Neural crest cell (in vitro differentiated cells): ENCODE results near the gene HMX3. TPM values are rescaled to one million over a fixed set of nuclear protein-coding genes. Genes with fewer than 3 reads are reported as not detected.

Experiments
- DNase-seq: peaks from one replicate; pipeline ENCODE4 v3.0.0; 2021; ENCODE audit warnings: low read depth, mixed read lengths, low spot score
- H3K27ac Mint-ChIP-seq: one replicate; pipeline ENCODE4 v1.8.0; 2021; ENCODE audit warnings: mild to moderate bottlenecking, mixed read lengths; ENCODE audit not compliant: unreplicated experiment
- H3K27me3 Mint-ChIP-seq: 2 replicates; pipeline ENCODE4 v1.8.0; 2021; ENCODE audit warnings: low read depth, mild to moderate bottlenecking, mixed read lengths
- H3K36me3 Mint-ChIP-seq: 2 replicates; pipeline ENCODE4 v1.8.0; 2021; ENCODE audit warnings: low read depth, mild to moderate bottlenecking, mixed read lengths
- H3K4me1 Mint-ChIP-seq: 2 replicates; pipeline ENCODE4 v1.8.0; 2021; ENCODE audit warnings: mixed read lengths
- H3K4me3 Mint-ChIP-seq: one replicate; pipeline ENCODE4 v1.8.0; 2021; ENCODE audit warnings: mild to moderate bottlenecking, mixed read lengths
- H3K9me3 Mint-ChIP-seq: 2 replicates; pipeline ENCODE4 v1.8.0; 2021; ENCODE audit warnings: mixed read lengths
- total RNA-seq: library from RNA; stranded (reverse); gene quantifications from 2 replicates; pipeline ENCODE4 v1.2.1, GENCODE V29; 2021
- TF ChIP-seq, protein P1 (sequence below): fragments of 200-600 bp; sonication (generic); conservative IDR thresholded peaks from 2 replicates; pipeline ENCODE4 v1.5.0; 2021; ENCODE audit warnings: antibody characterized with exemption, mild to moderate bottlenecking

Gene HMX3
- total RNA-seq, 1 donor from 2014 or later = not detected

DNA sequence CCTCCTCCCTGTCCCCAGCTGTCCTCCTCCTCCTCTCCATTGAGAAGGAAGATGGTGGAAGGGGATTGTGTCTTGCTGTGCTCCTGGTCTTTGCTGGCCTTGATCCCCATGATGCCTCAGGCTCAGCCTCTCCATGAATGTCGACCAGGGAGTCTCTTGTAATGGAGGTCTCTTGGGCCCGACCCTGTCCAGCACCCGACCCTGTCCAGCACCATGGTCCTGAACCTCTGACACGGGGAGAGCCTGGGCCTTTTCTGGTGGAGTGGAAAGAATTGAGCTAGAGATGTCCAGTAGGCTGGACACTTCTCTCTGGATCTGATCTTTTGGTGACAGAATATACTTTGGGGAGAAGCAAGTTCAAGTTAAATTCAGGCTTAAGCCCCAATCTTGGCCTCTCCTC is 42.3 kb upstream of the HMX3 start:
- Mint-ChIP-seq H3K9me3 (no peaks in the 10 kb centered on the region), H3K4me1 (no peaks in the 10 kb centered on the region), H3K27ac (no peak overlapping the region), H3K27me3 (peaks cover 50% of the 10 kb centered on the region), H3K36me3 (no peaks in the 10 kb centered on the region), H3K4me3 (no peak overlapping the region)
- TF ChIP-seq, protein P1, sequence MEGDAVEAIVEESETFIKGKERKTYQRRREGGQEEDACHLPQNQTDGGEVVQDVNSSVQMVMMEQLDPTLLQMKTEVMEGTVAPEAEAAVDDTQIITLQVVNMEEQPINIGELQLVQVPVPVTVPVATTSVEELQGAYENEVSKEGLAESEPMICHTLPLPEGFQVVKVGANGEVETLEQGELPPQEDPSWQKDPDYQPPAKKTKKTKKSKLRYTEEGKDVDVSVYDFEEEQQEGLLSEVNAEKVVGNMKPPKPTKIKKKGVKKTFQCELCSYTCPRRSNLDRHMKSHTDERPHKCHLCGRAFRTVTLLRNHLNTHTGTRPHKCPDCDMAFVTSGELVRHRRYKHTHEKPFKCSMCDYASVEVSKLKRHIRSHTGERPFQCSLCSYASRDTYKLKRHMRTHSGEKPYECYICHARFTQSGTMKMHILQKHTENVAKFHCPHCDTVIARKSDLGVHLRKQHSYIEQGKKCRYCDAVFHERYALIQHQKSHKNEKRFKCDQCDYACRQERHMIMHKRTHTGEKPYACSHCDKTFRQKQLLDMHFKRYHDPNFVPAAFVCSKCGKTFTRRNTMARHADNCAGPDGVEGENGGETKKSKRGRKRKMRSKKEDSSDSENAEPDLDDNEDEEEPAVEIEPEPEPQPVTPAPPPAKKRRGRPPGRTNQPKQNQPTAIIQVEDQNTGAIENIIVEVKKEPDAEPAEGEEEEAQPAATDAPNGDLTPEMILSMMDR = no peak
- no peak for DNase-seq

DNA sequence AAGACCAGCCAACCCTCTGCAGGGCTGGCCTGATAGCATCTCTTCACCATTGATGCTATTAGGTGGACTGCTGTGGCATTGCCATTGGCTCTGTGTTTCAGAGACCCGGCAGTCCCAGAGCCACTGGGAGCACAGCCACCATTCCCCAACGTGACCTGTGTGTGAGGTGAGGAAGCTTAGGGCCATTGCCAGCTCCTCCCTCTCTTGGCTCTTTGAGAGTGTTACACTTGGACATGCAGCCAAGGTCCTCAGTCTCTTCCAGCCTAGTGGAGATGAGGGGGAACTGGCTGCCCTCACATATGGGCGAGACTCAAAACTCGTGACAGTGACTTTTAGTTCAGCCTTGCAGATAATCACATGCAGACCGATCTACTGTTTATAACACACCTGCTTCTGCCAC is 39.3 kb upstream of the HMX3 start:
- no peak for DNase-seq
- Mint-ChIP-seq H3K9me3 (no peaks in the 10 kb centered on the region), H3K27me3 (peaks cover 49% of the 10 kb centered on the region), H3K4me3 (no peak overlapping the region), H3K27ac (no peak overlapping the region), H3K36me3 (no peaks in the 10 kb centered on the region), H3K4me1 (no peaks in the 10 kb centered on the region)
- TF ChIP-seq, protein P1 = no peak

DNA sequence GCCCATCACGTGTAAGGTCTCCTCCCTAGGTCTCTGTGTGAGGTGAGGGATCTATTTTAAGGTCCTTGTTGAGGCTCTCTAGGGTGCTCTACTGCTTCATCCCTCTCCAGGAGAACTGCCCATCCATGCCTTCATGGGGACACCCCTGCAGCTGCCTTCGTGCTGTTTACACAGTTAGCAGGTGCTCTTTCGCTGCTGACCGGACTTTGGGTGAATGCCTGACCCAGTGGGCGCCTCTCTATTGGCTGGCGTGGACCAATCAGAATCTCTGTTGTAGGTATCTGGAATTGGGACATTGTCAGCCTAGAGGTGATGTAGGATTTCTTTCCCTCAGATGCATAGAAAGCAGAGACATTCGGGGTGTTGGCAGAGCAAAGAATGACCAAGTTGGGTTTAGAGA is 38.7 kb upstream of the HMX3 start:
- TF ChIP-seq, protein P1 = no peak
- Mint-ChIP-seq H3K4me3 (no peak overlapping the region), H3K27me3 (peaks cover 45% of the 10 kb centered on the region), H3K27ac (no peak overlapping the region), H3K9me3 (no peaks in the 10 kb centered on the region), H3K4me1 (no peaks in the 10 kb centered on the region), H3K36me3 (no peaks in the 10 kb centered on the region)
- no peak for DNase-seq

DNA sequence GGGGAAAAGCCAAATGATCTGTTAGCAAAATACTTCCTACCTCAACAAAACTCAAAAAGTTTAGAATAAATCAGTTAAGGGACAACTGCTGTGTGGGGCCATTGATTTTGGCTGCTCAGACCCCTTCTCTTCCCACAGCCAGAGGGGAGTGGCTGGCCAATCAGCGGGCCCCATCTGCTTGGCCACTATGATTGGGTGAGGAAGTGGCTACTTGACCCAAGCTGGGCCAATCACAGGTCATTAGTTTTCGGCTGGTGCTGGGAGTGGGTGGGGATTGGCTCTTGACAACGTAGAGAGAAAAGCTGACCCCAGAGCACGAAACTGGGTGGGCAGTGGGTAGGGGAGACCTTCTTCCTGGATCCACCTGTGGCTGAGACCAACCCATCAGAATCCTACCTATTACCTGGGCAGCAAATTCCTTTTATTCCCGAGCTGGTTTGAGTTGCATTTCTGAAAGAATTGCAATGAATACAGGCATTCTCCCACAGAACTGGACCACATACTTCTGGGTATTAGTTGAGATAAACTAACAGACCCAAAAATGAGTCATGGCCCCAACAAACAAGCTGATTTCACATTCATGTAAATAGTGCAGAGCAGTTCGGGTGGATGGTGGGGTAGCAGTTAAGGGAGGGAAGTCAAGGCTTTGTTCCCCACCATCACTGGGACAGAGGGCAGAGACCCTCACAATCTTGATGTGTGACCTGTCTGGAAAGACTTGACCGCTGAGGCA is 35.6 kb upstream of the HMX3 start:
- Mint-ChIP-seq H3K36me3 (no peaks in the 10 kb centered on the region), H3K4me1 (no peaks in the 10 kb centered on the region), H3K27ac (no peak overlapping the region), H3K27me3 (peaks cover 22% of the 10 kb centered on the region), H3K9me3 (no peaks in the 10 kb centered on the region), H3K4me3 (no peak overlapping the region)
- DNase-seq = no peak
- TF ChIP-seq, protein P1 = no peak

DNA sequence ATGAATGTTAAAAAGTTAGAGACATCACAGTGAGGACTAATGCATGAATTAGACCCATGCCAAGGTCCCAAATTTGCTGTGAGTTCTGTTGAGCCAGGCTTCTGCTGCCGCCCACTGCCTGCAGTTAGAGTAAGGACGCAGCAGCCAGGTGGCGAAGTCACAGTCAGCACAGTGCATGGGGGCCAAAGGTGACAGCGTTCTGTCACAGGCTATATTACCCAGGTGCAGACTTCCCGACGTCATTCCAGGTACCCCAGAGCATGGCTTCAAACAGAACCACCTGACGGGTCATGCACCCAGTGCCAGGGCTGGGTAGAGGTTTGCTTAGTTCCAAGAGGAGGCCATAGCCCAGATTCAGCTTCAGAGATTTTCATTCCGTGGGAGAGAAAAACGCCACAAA is 33.9 kb upstream of the HMX3 start:
- Mint-ChIP-seq H3K4me1 (no peaks in the 10 kb centered on the region), H3K4me3 (no peak overlapping the region), H3K36me3 (no peaks in the 10 kb centered on the region), H3K27ac (no peak overlapping the region), H3K9me3 (no peaks in the 10 kb centered on the region), H3K27me3 (peaks cover 14% of the 10 kb centered on the region)
- DNase-seq = no peak
- TF ChIP-seq, protein P1 = no peak
